ENCODE measurements around the gene ATP2B1.

ATP2B1 gene

GRCh38 chr12:89732522-89732921 lies 23.9 kb upstream of the ATP2B1 start:
- H3K27ac Mint-ChIP-seq: peak overlapping the region; percentile 58
- peaks cover 31% of the 10 kb centered on the region for H3K4me1 Mint-ChIP-seq (ENCODE audit: low read depth)
- peaks cover 32% of the 10 kb centered on the region for H3K9me3 Mint-ChIP-seq
- H3K36me3 Mint-ChIP-seq (ENCODE audit: low read depth): peaks cover 7% of the 10 kb centered on the region
- H3K4me3 Mint-ChIP-seq: no peak overlapping the region
- H3K27me3 Mint-ChIP-seq: no peaks in the 10 kb centered on the region
- intact Hi-C loops (cut with micrococcal nuclease): no loop called here

- intact Hi-C loops (cut with micrococcal nuclease): no loop called here
- Mint-ChIP-seq H3K27ac (peak overlapping the region; percentile 58), H3K4me3 (no peak overlapping the region), H3K9me3 (peaks cover 31% of the 10 kb centered on the region), H3K4me1 (ENCODE audit: low read depth) (peaks cover 31% of the 10 kb centered on the region), H3K27me3 (no peaks in the 10 kb centered on the region), H3K36me3 (ENCODE audit: low read depth) (peaks cover 7% of the 10 kb centered on the region)
These were observed 23.0 kb upstream of the ATP2B1 start for GRCh38 chr12:89731614-89732013.

- intact Hi-C loops (cut with micrococcal nuclease): no loop called here
- peaks cover 31% of the 10 kb centered on the region for H3K9me3 Mint-ChIP-seq
- H3K27ac Mint-ChIP-seq: no peak overlapping the region
- H3K4me1 Mint-ChIP-seq (ENCODE audit: low read depth): peaks cover 31% of the 10 kb centered on the region
- peaks cover 7% of the 10 kb centered on the region for H3K36me3 Mint-ChIP-seq (ENCODE audit: low read depth)
- H3K4me3 Mint-ChIP-seq: no peak overlapping the region
- H3K27me3 Mint-ChIP-seq: no peaks in the 10 kb centered on the region
These were observed 22.5 kb upstream of the ATP2B1 start for GRCh38 chr12:89731089-89731488.

GRCh38 chr12:89729946-89730459 lies 21.4 kb upstream of the ATP2B1 start:
- Mint-ChIP-seq H3K4me1 (ENCODE audit: low read depth) (peaks cover 23% of the 10 kb centered on the region), H3K27me3 (no peaks in the 10 kb centered on the region), H3K27ac (no peak overlapping the region), H3K36me3 (ENCODE audit: low read depth) (peaks cover 6% of the 10 kb centered on the region), H3K9me3 (peaks cover 20% of the 10 kb centered on the region), H3K4me3 (no peak overlapping the region)
- intact Hi-C loops (cut with micrococcal nuclease): no loop called here

DNA sequence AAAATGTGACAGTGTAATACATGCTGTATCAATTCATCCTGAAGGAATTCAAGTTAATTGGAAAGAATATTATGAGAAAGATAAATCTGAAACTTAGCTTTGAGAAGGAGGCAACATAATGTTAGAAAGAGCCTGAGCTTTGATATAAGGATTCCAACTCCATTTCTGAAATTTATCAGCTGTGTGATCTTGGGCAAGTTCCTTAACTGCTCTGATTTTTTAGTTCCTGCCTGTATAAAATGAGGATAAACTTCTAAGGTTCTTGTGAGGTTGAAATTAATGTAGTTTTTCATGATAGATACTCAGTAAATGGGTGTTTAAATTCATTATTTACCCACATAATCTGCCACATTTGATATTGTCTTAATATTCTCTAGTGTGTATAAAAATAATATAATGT lies 14.6 kb upstream of the ATP2B1 start:
- Mint-ChIP-seq H3K9me3 (peaks cover 10% of the 10 kb centered on the region), H3K27ac (no peak overlapping the region), H3K4me1 (ENCODE audit: low read depth) (peaks cover 19% of the 10 kb centered on the region), H3K27me3 (no peaks in the 10 kb centered on the region), H3K36me3 (ENCODE audit: low read depth) (peaks cover 5% of the 10 kb centered on the region), H3K4me3 (no peak overlapping the region)
- intact Hi-C loops (cut with micrococcal nuclease): loop anchor here (5.0 kb wide), 1 partner anchor 204 kb away; no protein-coding TSS in a partner anchor

DNA sequence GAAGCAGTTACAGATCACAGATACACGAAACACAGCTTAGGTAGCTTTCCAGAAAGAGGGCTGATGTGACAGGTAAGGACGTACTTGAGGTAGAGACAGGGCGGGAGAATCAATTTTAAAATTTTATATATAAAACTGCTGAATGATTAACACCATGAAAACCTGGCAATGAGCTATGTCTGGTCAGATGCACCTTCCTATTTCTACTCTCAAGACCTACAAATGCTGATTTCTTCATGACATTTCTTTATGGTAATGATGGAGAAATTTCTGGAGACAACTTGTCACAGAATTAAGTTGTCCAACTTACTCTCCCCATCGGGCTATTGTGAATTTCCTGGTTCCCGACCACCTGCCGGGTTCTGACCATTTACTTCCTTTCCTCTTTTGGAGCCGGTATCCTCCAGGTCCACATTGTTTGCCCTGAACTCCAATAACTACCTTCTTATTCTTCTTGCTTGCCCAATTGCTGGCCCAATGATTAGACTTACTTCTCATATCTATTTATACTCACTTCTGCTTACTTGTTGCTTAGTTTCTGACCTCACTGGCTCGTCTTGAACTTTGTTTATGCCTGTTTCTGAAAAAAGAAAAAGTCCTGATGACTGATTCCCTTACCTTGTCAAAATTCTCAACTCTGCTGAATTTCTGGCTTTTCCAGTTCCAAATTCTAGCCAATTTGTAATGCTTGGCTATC lies 12.8 kb upstream of the ATP2B1 start:
- H3K4me1 Mint-ChIP-seq (ENCODE audit: low read depth): peaks cover 19% of the 10 kb centered on the region
- intact Hi-C loops (cut with micrococcal nuclease): loop anchor here (5.0 kb wide), 1 partner anchor 206 kb away; no protein-coding TSS in a partner anchor
- no peaks in the 10 kb centered on the region for H3K27me3 Mint-ChIP-seq
- peak overlapping the region; percentile 67 for H3K27ac Mint-ChIP-seq
- no peak overlapping the region for H3K4me3 Mint-ChIP-seq
- H3K9me3 Mint-ChIP-seq: peaks cover 22% of the 10 kb centered on the region
- H3K36me3 Mint-ChIP-seq (ENCODE audit: low read depth): peaks cover 16% of the 10 kb centered on the region

DNA sequence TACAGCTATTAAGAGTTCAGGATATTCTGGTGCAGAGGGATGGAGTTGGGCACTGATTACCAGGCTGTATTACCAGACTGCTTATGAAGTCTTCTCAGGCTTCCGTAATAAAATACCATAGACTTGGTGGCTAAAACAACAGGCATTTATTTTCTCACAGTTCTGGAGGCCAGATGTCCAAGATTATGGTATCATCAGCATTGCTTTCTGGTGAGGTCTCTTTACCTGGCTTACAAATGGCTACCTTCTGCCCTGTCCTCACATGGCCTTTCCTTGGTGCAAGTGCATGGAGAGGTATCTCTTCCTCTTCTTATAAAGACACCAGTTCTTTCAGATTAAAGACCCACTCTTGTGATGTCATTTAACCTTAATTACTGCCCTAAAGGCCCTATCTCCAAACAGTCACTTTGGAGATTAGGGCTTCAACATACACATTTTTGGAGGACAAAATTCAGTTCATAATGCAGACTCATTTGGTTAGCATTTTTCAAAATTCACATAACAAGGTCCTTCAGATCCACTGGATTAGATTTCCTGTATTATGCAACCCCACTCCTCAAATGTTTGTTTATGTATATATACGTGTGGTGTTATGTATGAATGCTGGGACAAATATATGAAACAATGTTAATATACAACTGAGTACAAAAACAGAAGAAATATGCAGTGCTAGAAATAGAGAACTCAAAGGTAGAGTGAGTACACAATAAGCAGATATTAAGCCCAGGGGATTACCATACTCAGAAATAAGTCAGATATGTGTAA lies 9.3 kb upstream of the ATP2B1 start:
- peaks cover 43% of the 10 kb centered on the region for H3K36me3 Mint-ChIP-seq (ENCODE audit: low read depth)
- intact Hi-C loops (cut with micrococcal nuclease): no loop called here
- peaks cover 50% of the 10 kb centered on the region for H3K9me3 Mint-ChIP-seq
- no peak overlapping the region for H3K4me3 Mint-ChIP-seq
- H3K27ac Mint-ChIP-seq: peak overlapping the region; percentile 43
- peaks cover 28% of the 10 kb centered on the region for H3K4me1 Mint-ChIP-seq (ENCODE audit: low read depth)
- H3K27me3 Mint-ChIP-seq: no peaks in the 10 kb centered on the region

DNA sequence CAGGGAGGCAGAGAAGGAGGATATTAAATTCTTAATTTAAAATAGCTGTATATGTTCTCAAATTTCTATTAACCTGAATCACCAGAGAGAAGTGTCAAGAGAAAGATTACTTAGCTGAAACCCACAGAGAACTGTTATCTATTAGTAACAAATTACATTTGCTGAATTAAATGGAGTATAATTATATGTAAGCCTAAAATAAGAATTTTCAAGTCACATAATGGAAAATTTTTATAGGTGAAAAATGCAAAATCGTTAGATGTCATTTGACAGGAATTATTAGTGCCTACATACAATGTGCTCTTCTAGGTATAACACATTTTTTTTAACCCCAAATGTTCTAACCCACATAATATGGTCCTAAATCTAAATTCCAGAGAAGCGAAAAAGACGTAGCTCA lies 4.1 kb upstream of the ATP2B1 start:
- Mint-ChIP-seq H3K27me3 (no peaks in the 10 kb centered on the region), H3K9me3 (peaks cover 40% of the 10 kb centered on the region), H3K36me3 (ENCODE audit: low read depth) (peaks cover 63% of the 10 kb centered on the region), H3K4me3 (no peak overlapping the region), H3K4me1 (ENCODE audit: low read depth) (peaks cover 9% of the 10 kb centered on the region), H3K27ac (no peak overlapping the region)
- intact Hi-C loops (cut with micrococcal nuclease): no loop called here

DNA sequence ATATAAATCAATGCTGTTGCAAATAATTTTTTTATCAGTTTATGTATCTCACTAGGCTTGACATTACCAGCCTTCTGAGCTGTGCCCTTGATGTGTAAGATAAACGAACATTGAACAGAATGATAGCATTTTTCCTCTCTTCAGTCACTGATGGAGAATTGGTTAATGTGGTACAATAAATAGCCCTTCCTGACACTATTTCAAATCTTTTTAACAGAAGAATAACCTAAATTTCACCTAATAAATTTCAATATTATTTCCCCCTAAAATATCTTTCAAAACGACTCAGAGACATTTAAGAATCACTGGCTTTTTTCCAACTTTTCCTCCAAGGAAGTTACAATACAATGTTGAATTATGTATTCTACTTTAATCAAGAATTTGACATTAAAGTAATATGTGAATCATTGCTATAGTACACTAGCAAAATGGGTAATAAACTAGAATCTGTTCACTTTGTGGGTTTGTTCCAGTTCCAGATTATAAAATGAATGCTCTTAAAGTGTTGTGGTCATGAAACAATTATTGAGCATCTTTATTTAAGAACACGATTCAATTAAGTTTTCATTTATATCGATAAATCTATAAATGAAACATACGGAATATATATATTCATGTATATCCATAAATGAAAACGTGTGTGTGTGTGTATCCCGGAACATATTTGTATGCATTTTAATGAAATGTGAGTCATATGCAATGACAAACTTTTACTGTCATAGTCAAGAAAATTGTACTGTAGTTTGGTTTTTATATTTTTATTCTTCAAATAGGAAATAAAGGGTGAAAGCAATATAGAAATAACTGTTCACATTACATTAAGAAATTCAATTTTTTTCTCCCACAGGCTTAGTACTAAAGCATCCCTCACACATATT lies 2.5 kb upstream of the ATP2B1 start:
- peaks cover 68% of the 10 kb centered on the region for H3K36me3 Mint-ChIP-seq (ENCODE audit: low read depth)
- no peaks in the 10 kb centered on the region for H3K27me3 Mint-ChIP-seq
- peak overlapping the region; percentile 100 for H3K27ac Mint-ChIP-seq
- peaks cover 26% of the 10 kb centered on the region for H3K9me3 Mint-ChIP-seq
- peaks cover 15% of the 10 kb centered on the region for H3K4me1 Mint-ChIP-seq (ENCODE audit: low read depth)
- peak overlapping the region; percentile 82 for H3K4me3 Mint-ChIP-seq
- intact Hi-C loops (cut with micrococcal nuclease): no loop called here

DNA sequence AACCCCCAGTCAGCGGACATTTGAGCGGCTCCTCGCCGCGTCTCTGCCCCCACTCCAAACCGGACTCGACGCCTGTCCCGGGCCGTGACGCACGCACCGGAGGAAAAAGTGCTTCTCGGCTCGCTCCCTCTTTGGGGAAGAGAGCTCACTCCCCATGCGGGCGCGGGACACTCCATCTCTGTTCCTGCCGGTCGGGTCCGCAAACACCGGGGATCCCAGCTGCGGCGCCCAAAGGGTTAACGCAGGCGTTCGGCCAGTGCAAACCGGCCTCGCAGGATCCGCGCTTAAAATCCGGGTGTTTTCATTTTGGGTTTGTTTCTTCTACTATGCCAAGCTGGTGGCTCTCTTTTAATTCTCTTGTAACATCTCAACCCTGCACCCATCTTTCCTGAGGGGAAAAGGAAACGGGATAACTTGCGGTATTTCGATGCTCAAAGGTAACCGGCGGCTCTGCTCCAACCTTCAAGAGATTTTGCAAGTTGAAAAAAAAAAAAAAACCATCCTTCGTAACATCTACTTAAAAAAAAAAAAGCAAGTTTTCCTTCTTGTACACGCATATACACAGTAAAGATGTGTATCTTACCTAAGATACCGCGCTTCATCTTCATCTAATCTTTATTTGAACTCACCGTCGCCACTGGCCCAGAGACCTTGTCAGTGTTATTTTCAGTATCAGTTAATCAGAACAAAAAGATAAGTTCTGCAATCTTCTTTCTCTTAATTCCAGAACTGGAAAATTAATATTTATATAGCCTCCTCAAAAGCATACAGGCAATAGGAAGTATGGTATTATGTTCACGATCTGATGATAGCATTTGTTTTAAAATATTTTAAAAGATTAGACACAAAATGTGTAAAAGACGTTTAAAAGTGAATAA lies 1.6 kb upstream of the ATP2B1 start:
- Mint-ChIP-seq H3K4me1 (ENCODE audit: low read depth) (peaks cover 18% of the 10 kb centered on the region), H3K36me3 (ENCODE audit: low read depth) (peaks cover 68% of the 10 kb centered on the region), H3K27ac (peak overlapping the region; percentile 100), H3K9me3 (peaks cover 20% of the 10 kb centered on the region), H3K4me3 (peak overlapping the region; percentile 82), H3K27me3 (no peaks in the 10 kb centered on the region)
- intact Hi-C loops (cut with micrococcal nuclease): loop anchor here (1.0 kb wide), 2 partner anchors 46 to 154 kb away; no protein-coding TSS in a partner anchor

DNA sequence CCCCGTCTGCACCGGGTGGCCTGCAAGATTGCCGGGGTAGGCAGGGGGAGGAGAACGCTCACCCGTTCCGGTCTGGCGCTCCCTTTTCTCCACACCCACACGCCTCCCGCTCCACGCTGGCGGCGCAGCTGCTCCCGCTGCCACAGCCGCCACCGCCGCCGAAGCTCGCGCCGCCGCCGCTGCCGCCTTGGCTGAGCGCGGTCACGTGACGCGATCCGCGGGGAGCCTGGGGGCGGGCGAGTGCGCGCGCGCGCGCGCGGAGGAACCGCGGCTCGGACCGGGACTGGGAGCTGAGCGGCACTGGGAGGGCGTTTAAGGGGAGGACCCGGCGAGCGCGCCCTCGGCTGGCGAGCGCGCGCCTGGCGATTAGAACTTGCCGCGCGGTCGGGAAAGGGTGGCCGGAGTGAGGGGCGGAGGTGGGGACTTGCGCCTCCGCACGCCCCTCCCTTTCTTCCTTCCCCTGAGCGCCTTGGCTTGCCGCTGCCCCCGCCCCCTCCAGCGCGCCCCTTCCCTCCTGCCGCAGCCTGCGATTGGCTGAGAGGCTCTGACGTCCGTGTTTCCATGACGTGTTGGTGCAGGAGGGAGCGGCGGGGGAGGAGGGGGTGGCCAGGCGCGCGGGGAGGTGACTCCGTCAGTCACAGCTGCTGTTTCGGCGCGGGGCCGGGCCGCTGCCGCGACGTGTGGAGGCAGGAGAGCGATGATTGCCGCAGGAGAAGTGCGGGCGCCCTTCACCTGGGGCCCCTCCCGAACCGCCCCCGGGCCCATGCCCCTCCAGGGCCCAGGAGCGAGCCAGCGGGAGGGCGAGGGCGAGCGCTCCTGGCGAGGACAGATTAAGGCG lies 738 bp upstream of the ATP2B1 start:
- peaks cover 12% of the 10 kb centered on the region for H3K9me3 Mint-ChIP-seq
- H3K27ac Mint-ChIP-seq: peak overlapping the region; percentile 100
- peaks cover 15% of the 10 kb centered on the region for H3K4me1 Mint-ChIP-seq (ENCODE audit: low read depth)
- H3K4me3 Mint-ChIP-seq: peak overlapping the region; percentile 82
- H3K27me3 Mint-ChIP-seq: no peaks in the 10 kb centered on the region
- intact Hi-C loops (cut with micrococcal nuclease): loop anchor here (1.0 kb wide), 2 partner anchors 47 to 155 kb away; no protein-coding TSS in a partner anchor
- peaks cover 64% of the 10 kb centered on the region for H3K36me3 Mint-ChIP-seq (ENCODE audit: low read depth)
